HL-60/S4 (cell line): ENCODE data around the gene DGCR6L.
"Not testable (repeated sequence)": the region's sequence is repeated elsewhere in the genome, so short reads cannot be mapped to it uniquely, and the experiment has no call there.

ENCODE experiments used
- in situ Hi-C: fragments of 300-500 bp; cut with MboI; formaldehyde crosslinking; loops from 2 replicates; pipeline ENCODE4 v1.14.3; 2022; ENCODE audit warnings: low sequenced_read_pairs

DGCR6L gene

GRCh38 chr22:20265772-20266666 is 53.8 kb downstream of the DGCR6L start:
- in situ Hi-C loops = not testable (repeated sequence)

- in situ Hi-C loops = no loop called here
Observed at GRCh38 chr22:20264614-20265452, 55.0 kb downstream of the DGCR6L start.
